GM18951 (cell line): ENCODE measurements around the gene ASIC4.

Source experiments
- POLR2A ChIP-seq: IDR thresholded peaks from 4 replicates; pipeline ENCODE4 v1.6.1; 2011; ENCODE audit warnings: mild to moderate bottlenecking; ENCODE audit not compliant: insufficient read length, insufficient read depth; ENCODE audit errors: extremely low read depth
- in situ Hi-C: fragments of 300-500 bp; cut with MboI; formaldehyde crosslinking; loops from one replicate; pipeline ENCODE4 v1.12.0; 2022; ENCODE audit warnings: low sequenced_read_pairs, mixed read lengths, inconsistent platforms; ENCODE audit not compliant: unreplicated experiment

Gene ASIC4

GRCh38 chr2:219488149-219488843 is 26.0 kb upstream of the ASIC4 start:
- TF ChIP-seq POLR2A, result no peak
- in situ Hi-C loops, result no loop called here

- TF ChIP-seq POLR2A, result no peak
- in situ Hi-C loops, result no loop called here
Observed at GRCh38 chr2:219488844-219489194, 25.5 kb upstream of the ASIC4 start.

GRCh38 chr2:219489315-219489714 is 25.0 kb upstream of the ASIC4 start:
- no peak for TF ChIP-seq POLR2A
- in situ Hi-C loops, result no loop called here

- TF ChIP-seq POLR2A, result no peak
- in situ Hi-C loops, result no loop called here
Observed at GRCh38 chr2:219490186-219490585, 24.1 kb upstream of the ASIC4 start.

GRCh38 chr2:219490600-219491130 is 23.6 kb upstream of the ASIC4 start:
- in situ Hi-C loops, result no loop called here
- no peak for TF ChIP-seq POLR2A

GRCh38 chr2:219491278-219491963 is 22.9 kb upstream of the ASIC4 start:
- in situ Hi-C loops, result no loop called here
- TF ChIP-seq POLR2A, result no peak

- in situ Hi-C loops, result no loop called here
- TF ChIP-seq POLR2A, result no peak
Observed at GRCh38 chr2:219492575-219492974, 21.7 kb upstream of the ASIC4 start.

- no peak for TF ChIP-seq POLR2A
- in situ Hi-C loops, result no loop called here
Observed at GRCh38 chr2:219493086-219493485, 21.2 kb upstream of the ASIC4 start.

GRCh38 chr2:219494952-219495530 is 19.2 kb upstream of the ASIC4 start:
- in situ Hi-C loops, result no loop called here
- no peak for TF ChIP-seq POLR2A

- in situ Hi-C loops, result no loop called here
- no peak for TF ChIP-seq POLR2A
Observed at GRCh38 chr2:219495531-219496122, 18.7 kb upstream of the ASIC4 start.

GRCh38 chr2:219496247-219496824 is 17.9 kb upstream of the ASIC4 start:
- TF ChIP-seq POLR2A, result no peak
- in situ Hi-C loops, result no loop called here

- no peak for TF ChIP-seq POLR2A
- in situ Hi-C loops, result no loop called here
Observed at GRCh38 chr2:219496825-219497494, 17.3 kb upstream of the ASIC4 start.
